ENCODE measurements around the gene INTS14. TPM values are rescaled to one million over a fixed set of nuclear protein-coding genes. Genes with fewer than 3 reads are reported as not detected.

INTS14 gene
- total and polyA plus RNA-seq, 10 donors, result 17.2 to 71.3 (median 38.9) TPM

DNA sequence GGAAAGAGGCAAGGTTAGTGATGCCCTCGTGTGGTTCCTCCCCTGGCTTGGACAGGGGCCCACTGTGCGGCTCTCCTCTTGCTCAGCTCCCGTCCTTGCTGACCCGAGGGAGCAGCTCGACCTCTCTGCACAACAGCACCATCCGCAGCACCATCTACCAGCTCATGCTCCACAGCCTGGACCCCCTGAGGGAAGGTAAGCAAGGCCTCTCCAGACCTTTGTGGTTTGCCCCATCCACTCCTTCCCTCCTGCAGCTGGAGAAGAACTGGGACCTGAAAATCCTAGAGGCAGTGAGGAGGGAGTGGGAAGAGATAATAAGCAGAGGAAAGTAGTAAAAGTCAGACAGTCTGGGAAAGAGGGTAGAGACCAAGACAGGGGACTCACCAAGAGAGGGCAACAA lies 28.6 kb upstream of the INTS14 start:
- intact Hi-C loops (cut with DNase I; ENCODE audit: low total_unique reads), result loop anchor here (10.0 kb wide), 1 partner anchor 215 kb away; no protein-coding TSS in a partner anchor
- 78 to 92% (median 81%) methylated on average over 6 of the region's 6 CpGs for WGBS, 5 donors
- Histone ChIP-seq H3K27me3 (replicated peaks in 1 of 7) (no peaks in the 10 kb centered on the region), H3K4me3 (no peak overlapping the region), H3K9me3 (no peaks in the 10 kb centered on the region), H3K4me1 (peaks cover 0 to 20% (median 10%) of the 10 kb centered on the region in 6 donors), H3K36me3 (no peaks in the 10 kb centered on the region), H3K27ac (no peak overlapping the region)
- TF ChIP-seq POLR2A (IDR thresholded peaks at IDR 0.05) (no peak), CTCF (IDR thresholded peaks at IDR 0.05 in 8 of 11, conservative IDR thresholded peaks at IDR 0.05 in 3 of 11) (no peak), POLR2AphosphoS5 (IDR thresholded peaks at IDR 0.05) (no peak)
- DNase-seq, result no peak

DNA sequence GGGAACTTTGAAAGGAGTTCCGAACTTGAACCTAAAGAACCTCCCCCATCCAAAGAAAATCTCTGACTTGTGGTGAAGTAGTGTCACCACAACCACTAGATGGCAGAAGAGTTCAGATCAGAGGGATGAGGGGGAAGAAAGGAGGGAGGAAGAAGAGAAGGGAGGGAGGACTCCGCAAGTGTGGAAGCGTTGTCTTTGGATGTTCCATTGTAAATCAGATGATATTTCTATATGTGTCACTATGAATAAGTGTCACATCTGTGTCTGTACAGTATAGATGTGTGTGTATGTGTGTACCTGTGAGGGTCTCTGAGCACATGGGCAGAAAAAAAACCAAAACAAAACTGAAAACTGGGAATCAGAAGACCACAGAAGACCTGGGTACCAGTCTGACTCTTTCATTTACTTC lies 27.8 kb upstream of the INTS14 start:
- H3K27ac ChIP-seq, result no peak overlapping the region
- intact Hi-C loops (cut with DNase I; ENCODE audit: low total_unique reads), result loop anchor here (10.0 kb wide), 1 partner anchor 216 kb away; no protein-coding TSS in a partner anchor
- 2 to 8% (median 7%) methylated on average over 3 of the region's 3 CpGs for WGBS, 5 donors
- DNase-seq, result no peak
- H3K4me3 ChIP-seq, result no peak overlapping the region
- H3K27me3 ChIP-seq (replicated peaks in 1 of 7), result no peaks in the 10 kb centered on the region
- peaks cover 0 to 20% (median 10%) of the 10 kb centered on the region in 6 donors for H3K4me1 ChIP-seq
- no peaks in the 10 kb centered on the region for H3K36me3 ChIP-seq
- peak; percentile 57 to 88 (median 76) for TF ChIP-seq CTCF (IDR thresholded peaks at IDR 0.05 in 8 of 11, conservative IDR thresholded peaks at IDR 0.05 in 3 of 11)
- TF ChIP-seq POLR2AphosphoS5 (IDR thresholded peaks at IDR 0.05), result no peak
- no peaks in the 10 kb centered on the region for H3K9me3 ChIP-seq

- no peaks in the 10 kb centered on the region for H3K27me3 ChIP-seq (replicated peaks in 1 of 7)
- H3K27ac ChIP-seq, result no peak overlapping the region
- 89 to 96% (median 94%) methylated on average over 5 of the region's 5 CpGs for WGBS, 5 donors
- no peak for DNase-seq
- intact Hi-C loops (cut with DNase I; ENCODE audit: low total_unique reads), result loop anchor here (10.0 kb wide), 1 partner anchor 217 kb away; no protein-coding TSS in a partner anchor
- TF ChIP-seq CTCF (IDR thresholded peaks at IDR 0.05 in 8 of 11, conservative IDR thresholded peaks at IDR 0.05 in 3 of 11) (no peak), POLR2AphosphoS5 (IDR thresholded peaks at IDR 0.05) (no peak), POLR2A (IDR thresholded peaks at IDR 0.05) (no peak)
- no peak overlapping the region for H3K4me3 ChIP-seq
- no peaks in the 10 kb centered on the region for H3K36me3 ChIP-seq
- H3K9me3 ChIP-seq, result no peaks in the 10 kb centered on the region
- peaks cover 0 to 20% (median 10%) of the 10 kb centered on the region in 6 donors for H3K4me1 ChIP-seq
Measured at GRCh38 chr15:65638109-65638508, 27.2 kb upstream of the INTS14 start.

- Histone ChIP-seq H3K9me3 (no peaks in the 10 kb centered on the region), H3K4me1 (peaks cover 0 to 27% (median 18%) of the 10 kb centered on the region in 6 donors), H3K36me3 (no peaks in the 10 kb centered on the region), H3K4me3 (no peak overlapping the region), H3K27me3 (replicated peaks in 1 of 7) (no peaks in the 10 kb centered on the region), H3K27ac (no peak overlapping the region)
- TF ChIP-seq POLR2AphosphoS5 (IDR thresholded peaks at IDR 0.05), result no peak
- no peak for TF ChIP-seq POLR2A (IDR thresholded peaks at IDR 0.05)
- TF ChIP-seq CTCF (IDR thresholded peaks at IDR 0.05 in 8 of 11, conservative IDR thresholded peaks at IDR 0.05 in 3 of 11), result no peak
- intact Hi-C loops (cut with DNase I; ENCODE audit: low total_unique reads), result loop anchor here (10.0 kb wide), 1 partner anchor 220 kb away; no protein-coding TSS in a partner anchor
- DNase-seq, result no peak
- 73 to 97% (median 91%) methylated on average over 1 of the region's 1 CpG for WGBS, 5 donors
Measured at GRCh38 chr15:65634356-65634755, 23.4 kb upstream of the INTS14 start.

Data from spleen (tissue), 11 donors.